Body of pancreas (tissue), 4 donors: ENCODE measurements around the gene DHRS7C.

ENCODE experiments used
- CTCF ChIP-seq, 7 experiments: fragments of 450-650 bp in 4 of 7; fragments of 200-600 bp in 3 of 7; sonication (generic) in 3 of 7; IDR thresholded peaks; one replicate each; pipeline ENCODE4 v1.5.1; 2016 to 2019; ENCODE audit warnings: antibody characterized with exemption in 7 of 7
- POLR2A ChIP-seq, 3 donors: fragments of 450-650 bp; IDR thresholded peaks; one replicate each; pipeline ENCODE4 v1.6.1; 2016; ENCODE audit warnings: antibody characterized with exemption in 3 of 3, mild to moderate bottlenecking in 2 of 3

GRCh38 chr17:9798724-9799123 is 7.3 kb upstream of the DHRS7C start:
- TF ChIP-seq CTCF (IDR thresholded peaks at IDR 0.05): no peak
- TF ChIP-seq POLR2A (IDR thresholded peaks at IDR 0.05): no peak
